Measurements from ENCODE around the gene IL11RA. TPM values are rescaled to one million over a fixed set of nuclear protein-coding genes. Genes with fewer than 3 reads are reported as not detected.

The IL11RA gene
- total RNA-seq, 1 donor from 2014 or later = 112 TPM

DNA sequence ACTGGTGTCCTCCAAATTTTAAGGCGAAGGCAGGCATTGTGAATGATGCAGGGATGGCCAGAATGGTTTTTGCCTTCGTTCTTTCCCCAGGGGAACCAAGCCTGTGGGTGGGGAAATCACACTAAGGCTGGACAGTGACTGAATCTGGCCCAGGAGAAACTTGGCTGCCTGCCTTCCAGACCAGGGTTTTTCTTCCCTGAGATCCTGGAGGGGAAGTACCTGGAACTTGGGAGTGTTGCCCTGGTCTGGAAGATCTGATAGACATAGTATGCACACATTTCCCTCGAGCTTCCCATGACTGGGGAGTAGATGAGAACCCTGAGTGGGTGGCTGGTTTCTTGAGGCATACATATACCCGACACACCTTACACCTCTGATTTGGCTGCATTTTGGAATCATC, 664 bp upstream of the IL11RA start:
- TF ChIP-seq, protein P1, sequence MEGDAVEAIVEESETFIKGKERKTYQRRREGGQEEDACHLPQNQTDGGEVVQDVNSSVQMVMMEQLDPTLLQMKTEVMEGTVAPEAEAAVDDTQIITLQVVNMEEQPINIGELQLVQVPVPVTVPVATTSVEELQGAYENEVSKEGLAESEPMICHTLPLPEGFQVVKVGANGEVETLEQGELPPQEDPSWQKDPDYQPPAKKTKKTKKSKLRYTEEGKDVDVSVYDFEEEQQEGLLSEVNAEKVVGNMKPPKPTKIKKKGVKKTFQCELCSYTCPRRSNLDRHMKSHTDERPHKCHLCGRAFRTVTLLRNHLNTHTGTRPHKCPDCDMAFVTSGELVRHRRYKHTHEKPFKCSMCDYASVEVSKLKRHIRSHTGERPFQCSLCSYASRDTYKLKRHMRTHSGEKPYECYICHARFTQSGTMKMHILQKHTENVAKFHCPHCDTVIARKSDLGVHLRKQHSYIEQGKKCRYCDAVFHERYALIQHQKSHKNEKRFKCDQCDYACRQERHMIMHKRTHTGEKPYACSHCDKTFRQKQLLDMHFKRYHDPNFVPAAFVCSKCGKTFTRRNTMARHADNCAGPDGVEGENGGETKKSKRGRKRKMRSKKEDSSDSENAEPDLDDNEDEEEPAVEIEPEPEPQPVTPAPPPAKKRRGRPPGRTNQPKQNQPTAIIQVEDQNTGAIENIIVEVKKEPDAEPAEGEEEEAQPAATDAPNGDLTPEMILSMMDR (IDR thresholded peaks at IDR 0.05; ENCODE audit: unreplicated experiment) = no peak
- Mint-ChIP-seq H3K36me3 (peaks cover 6% of the 10 kb centered on the region), H3K4me1 (peaks cover 61% of the 10 kb centered on the region), H3K27me3 (ENCODE audit: low read depth) (no peaks in the 10 kb centered on the region), H3K4me3 (peak overlapping the region; percentile 71), H3K9me3 (no peaks in the 10 kb centered on the region), H3K27ac (peak overlapping the region; percentile 84)
- DNase-seq (ENCODE audit: low spot score in 2 of 2, unreplicated experiment in 2 of 2) = no peak

DNA sequence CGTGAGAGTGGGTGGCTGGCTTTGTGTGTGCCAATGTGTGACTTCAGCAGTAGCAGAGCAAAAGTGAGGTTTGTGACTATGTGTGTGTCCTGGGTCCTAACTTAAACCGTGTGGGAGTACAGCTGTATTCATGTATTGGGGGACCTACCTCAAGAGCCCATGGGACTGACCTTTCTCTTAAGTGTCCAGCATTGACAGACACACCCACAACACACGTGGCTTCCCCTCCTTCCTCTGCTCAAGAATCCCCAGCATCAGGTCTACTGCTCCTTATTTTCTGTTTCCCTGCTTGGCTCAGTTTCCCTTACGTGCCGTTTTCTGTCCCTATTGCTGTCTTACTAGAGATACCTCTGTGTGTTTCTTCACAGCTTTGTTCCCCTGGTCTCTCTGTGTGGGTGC, 616 bp downstream of the IL11RA start:
- peak overlapping the region; percentile 95 for H3K27ac Mint-ChIP-seq
- H3K4me3 Mint-ChIP-seq = peak overlapping the region; percentile 71
- no peaks in the 10 kb centered on the region for H3K9me3 Mint-ChIP-seq
- no peak for DNase-seq (ENCODE audit: low spot score in 2 of 2, unreplicated experiment in 2 of 2)
- peaks cover 53% of the 10 kb centered on the region for H3K4me1 Mint-ChIP-seq
- peaks cover 6% of the 10 kb centered on the region for H3K36me3 Mint-ChIP-seq
- H3K27me3 Mint-ChIP-seq (ENCODE audit: low read depth) = no peaks in the 10 kb centered on the region
- TF ChIP-seq, protein P1 (IDR thresholded peaks at IDR 0.05; ENCODE audit: unreplicated experiment) = no peak

DNA sequence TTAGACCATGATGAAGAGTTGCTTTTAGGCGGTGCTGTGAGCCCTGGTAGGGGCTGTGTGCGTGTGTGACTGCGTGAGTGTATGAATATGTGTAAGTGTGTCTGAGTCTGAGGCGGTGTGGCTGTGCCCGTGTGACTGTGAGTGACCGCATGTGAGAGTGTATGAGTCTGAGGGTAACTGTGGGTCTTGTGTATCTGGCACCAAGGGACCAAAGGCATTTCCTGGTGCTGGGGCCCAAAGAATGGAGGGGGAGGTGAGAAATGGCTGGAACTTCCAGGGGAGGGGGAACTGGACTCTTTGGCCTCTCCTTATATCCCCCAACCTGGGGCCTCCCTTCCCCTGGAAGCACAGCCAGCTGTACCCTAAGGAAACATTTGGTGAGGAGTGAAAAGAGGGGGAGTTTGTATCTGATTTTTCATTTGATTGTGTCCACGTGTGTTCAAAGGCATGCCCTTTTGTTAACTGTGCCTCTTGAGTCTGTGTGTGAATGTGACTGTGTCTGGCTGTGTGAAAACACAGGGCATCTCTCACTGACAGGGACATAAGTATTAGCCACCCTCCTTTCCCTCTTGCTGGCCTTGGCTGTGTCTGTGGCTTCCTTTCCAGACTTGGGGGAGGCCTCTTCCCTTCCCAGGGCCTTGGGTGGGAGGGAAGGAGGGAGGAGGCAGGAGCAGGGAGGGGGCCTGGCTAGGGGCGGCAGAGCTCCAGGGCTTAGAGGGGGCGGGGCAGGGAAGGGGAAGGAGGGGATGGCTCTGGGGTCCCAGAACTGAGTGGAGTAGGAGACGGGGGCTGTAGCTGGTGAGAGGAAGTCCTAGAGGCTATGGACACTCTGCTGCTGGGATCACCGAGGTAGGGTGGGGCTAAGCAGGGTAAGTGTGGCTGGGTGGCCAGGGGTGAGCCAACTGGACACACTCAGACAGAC, 1.4 kb downstream of the IL11RA start:
- peaks cover 46% of the 10 kb centered on the region for H3K4me1 Mint-ChIP-seq
- TF ChIP-seq, protein P1 (IDR thresholded peaks at IDR 0.05; ENCODE audit: unreplicated experiment) = no peak
- H3K27me3 Mint-ChIP-seq (ENCODE audit: low read depth) = no peaks in the 10 kb centered on the region
- H3K9me3 Mint-ChIP-seq = no peaks in the 10 kb centered on the region
- H3K4me3 Mint-ChIP-seq = peak overlapping the region; percentile 71
- no peak for DNase-seq (ENCODE audit: low spot score in 2 of 2, unreplicated experiment in 2 of 2)
- peaks cover 6% of the 10 kb centered on the region for H3K36me3 Mint-ChIP-seq
- H3K27ac Mint-ChIP-seq = peak overlapping the region; percentile 95

DNA sequence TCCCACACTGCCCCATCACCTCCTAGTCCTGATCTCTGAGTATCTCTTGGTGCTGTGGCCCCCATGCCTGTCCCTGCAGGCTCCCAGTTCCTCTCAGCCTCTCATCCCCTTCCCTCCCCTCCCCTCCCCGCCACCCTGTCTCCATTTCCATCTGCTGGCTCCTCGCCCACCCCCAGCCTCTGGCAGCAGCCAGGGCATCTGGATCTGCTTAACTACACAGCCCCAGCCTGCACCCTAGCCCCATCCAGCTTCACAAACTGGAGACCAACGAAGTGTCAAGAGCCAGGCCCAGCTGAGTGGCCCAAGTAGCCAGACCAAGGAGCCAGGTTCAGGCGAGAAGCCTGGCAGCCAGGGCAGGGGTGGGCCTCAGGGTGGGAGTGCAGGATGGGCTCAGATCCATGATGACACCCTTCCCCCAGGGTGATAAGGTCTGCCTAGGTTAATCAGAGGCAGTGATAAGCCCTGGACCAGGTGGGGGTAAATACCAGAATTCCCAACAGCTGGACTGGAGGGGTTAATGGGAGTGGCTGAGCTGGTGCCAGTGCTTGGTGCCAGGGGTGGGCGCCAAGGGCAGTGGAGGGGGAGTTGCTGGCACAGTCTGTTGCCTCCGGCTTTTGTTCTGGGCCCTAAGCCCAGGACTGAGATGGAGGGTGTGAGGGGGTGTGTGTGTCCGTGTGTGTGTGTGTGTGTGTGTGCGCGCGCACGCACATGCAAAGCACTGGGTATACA, 2.5 kb downstream of the IL11RA start:
- Mint-ChIP-seq H3K4me1 (peaks cover 46% of the 10 kb centered on the region), H3K27ac (peak overlapping the region; percentile 95), H3K36me3 (peaks cover 3% of the 10 kb centered on the region), H3K27me3 (ENCODE audit: low read depth) (no peaks in the 10 kb centered on the region), H3K9me3 (no peaks in the 10 kb centered on the region), H3K4me3 (peak overlapping the region; percentile 71)
- DNase-seq (ENCODE audit: low spot score in 2 of 2, unreplicated experiment in 2 of 2) = no peak
- TF ChIP-seq, protein P1 (IDR thresholded peaks at IDR 0.05; ENCODE audit: unreplicated experiment) = no peak

DNA sequence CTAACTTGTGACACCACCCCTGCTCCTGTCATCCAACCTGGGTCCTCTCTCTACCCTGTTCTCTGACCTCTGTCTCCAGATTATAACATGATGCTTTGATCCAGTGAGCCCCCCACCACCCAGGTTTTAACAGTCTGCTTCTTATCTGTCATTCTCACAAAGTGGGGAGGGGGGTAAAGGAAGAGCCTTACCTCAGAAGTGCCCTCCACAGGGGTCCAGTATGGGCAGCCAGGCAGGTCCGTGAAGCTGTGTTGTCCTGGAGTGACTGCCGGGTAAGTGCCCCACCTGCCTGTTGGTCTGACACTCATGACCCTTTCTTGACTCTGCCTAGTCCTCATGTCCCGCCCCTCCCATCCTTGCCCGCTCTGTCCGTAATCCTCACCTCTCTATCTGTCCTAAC, 3.4 kb downstream of the IL11RA start:
- H3K4me1 Mint-ChIP-seq = peaks cover 46% of the 10 kb centered on the region
- H3K9me3 Mint-ChIP-seq = no peaks in the 10 kb centered on the region
- peak overlapping the region; percentile 7 for H3K4me3 Mint-ChIP-seq
- no peaks in the 10 kb centered on the region for H3K27me3 Mint-ChIP-seq (ENCODE audit: low read depth)
- no peak for DNase-seq (ENCODE audit: low spot score in 2 of 2, unreplicated experiment in 2 of 2)
- peaks cover 4% of the 10 kb centered on the region for H3K36me3 Mint-ChIP-seq
- TF ChIP-seq, protein P1 (IDR thresholded peaks at IDR 0.05; ENCODE audit: unreplicated experiment) = no peak
- no peak overlapping the region for H3K27ac Mint-ChIP-seq
